BJ (cell line): ENCODE data around the gene CIDEA. TPM values are rescaled to one million over a fixed set of nuclear protein-coding genes. Genes with fewer than 3 reads are reported as not detected.
"Not testable (repeated sequence)": the region's sequence is repeated elsewhere in the genome, so short reads cannot be mapped to it uniquely, and the experiment has no call there.

Source experiments
- CTCF ChIA-PET: fragments of 350-600 bp; formaldehyde crosslinking; extraction: SDS; loops from one replicate; lab custom pipeline; 2021; ENCODE audit warnings: antibody characterized with exemption, inconsistent platforms; lab: Yijun Ruan, JAX
- POLR2A ChIA-PET: fragments of 300-600 bp; sonication (Branson Sonifier 250); formaldehyde crosslinking; extraction: SDS; loops from one replicate; lab custom pipeline; 2021; ENCODE audit warnings: antibody characterized with exemption; lab: Charles Lee
- DNase-seq: peaks from one replicate; pipeline ENCODE4 v3.0.0-alpha.2; 2011; ENCODE audit warnings: low read depth
- H3K27me3 ChIP-seq: 2 replicates; pipeline ENCODE4 v1.6.0; 2011; ENCODE audit warnings: low read length; ENCODE audit not compliant: control insufficient read depth, insufficient read depth
- H3K36me3 ChIP-seq: 2 replicates; pipeline ENCODE4 v1.5.1; 2011; ENCODE audit warnings: low read length; ENCODE audit not compliant: control insufficient read depth, insufficient read depth
- H3K4me3 ChIP-seq: 2 replicates; pipeline ENCODE4 v1.5.1; 2011; ENCODE audit warnings: low read depth, mild to moderate bottlenecking, control low read depth, low read length
- CTCF ChIP-seq: IDR thresholded peaks from 2 replicates; pipeline ENCODE4 v1.5.1; 2011; ENCODE audit warnings: low read depth, mild to moderate bottlenecking, control low read depth, inconsistent platforms, low read length, moderate library complexity; ENCODE audit not compliant: insufficient read depth
- polyA plus RNA-seq: library from polyadenylated mRNA; depleted of rRNA; stranded (reverse); fragments of >200 nt; gene quantifications from 2 replicates; pipeline ENCODE4 v1.2.3, GENCODE V29; 2011

CIDEA gene
- polyA plus RNA-seq, 1 experiment: not detected

- POLR2A ChIA-PET, DNase-seq, H3K4me3 ChIP-seq, CTCF ChIA-PET, H3K27me3 ChIP-seq, H3K36me3 ChIP-seq: not testable (repeated sequence)
Measured at GRCh38 chr18:12230561-12230960, 23.6 kb upstream of the CIDEA start.

GRCh38 chr18:12231040-12231882 is 22.9 kb upstream of the CIDEA start:
- no peak for DNase-seq
- POLR2A ChIA-PET: no interaction called here
- no peak for TF ChIP-seq CTCF
- CTCF ChIA-PET: interaction anchor here (1.6 kb wide), 1 partner anchor 576 kb away, joined by 3 read pairs; no protein-coding TSS in a partner anchor
- no peak overlapping the region for H3K4me3 ChIP-seq
- H3K27me3 ChIP-seq: peaks cover 2% of the 10 kb centered on the region; the same call in 1 of the 2 replicates
- no peaks in the 10 kb centered on the region for H3K36me3 ChIP-seq

GRCh38 chr18:12231986-12232385 is 22.2 kb upstream of the CIDEA start:
- DNase-seq: no peak
- Histone ChIP-seq H3K27me3 (peaks cover 2% of the 10 kb centered on the region; the same call in 1 of the 2 replicates), H3K36me3 (no peaks in the 10 kb centered on the region), H3K4me3 (no peak overlapping the region)
- POLR2A ChIA-PET: no interaction called here
- CTCF ChIA-PET: interaction anchor here (1.1 to 1.6 kb wide), 2 partner anchors 20 to 577 kb away, joined by 3 read pairs; no protein-coding TSS in a partner anchor
- TF ChIP-seq CTCF: no peak

- CTCF ChIA-PET: interaction anchor here (0.8 to 1.2 kb wide), 3 partner anchors 19 to 195 kb away, joined by 3 read pairs; no protein-coding TSS in a partner anchor
- POLR2A ChIA-PET: no interaction called here
Measured at GRCh38 chr18:12233378-12233777, 20.8 kb upstream of the CIDEA start.

GRCh38 chr18:12234451-12235190 is 19.5 kb upstream of the CIDEA start:
- CTCF ChIA-PET: interaction anchor here (1.2 kb wide), 1 partner anchor 23 kb away, joined by 3 read pairs; no protein-coding TSS in a partner anchor
- TF ChIP-seq CTCF: no peak

More at GRCh38 chr18:12233378-12233777, 20.8 kb upstream of the CIDEA start:
- Histone ChIP-seq H3K4me3 (no peak overlapping the region), H3K27me3 (peaks cover 2% of the 10 kb centered on the region; the same call in 1 of the 2 replicates), H3K36me3 (no peaks in the 10 kb centered on the region)
- no peak for TF ChIP-seq CTCF
- DNase-seq: no peak

More at GRCh38 chr18:12234451-12235190, 19.5 kb upstream of the CIDEA start:
- H3K4me3 ChIP-seq: no peak overlapping the region
- POLR2A ChIA-PET: no interaction called here
- H3K27me3 ChIP-seq: peaks cover 3% of the 10 kb centered on the region; the same call in 1 of the 2 replicates
- DNase-seq: no peak
- no peaks in the 10 kb centered on the region for H3K36me3 ChIP-seq
